ENCODE measurements around the gene CLEC2D. TPM values are rescaled to one million over a fixed set of nuclear protein-coding genes. Genes with fewer than 3 reads are reported as not detected.
A peak's percentile ranks its signal among the peaks of the same experiment; 100 is the strongest.
"Not testable (repeated sequence)": the region's sequence is repeated elsewhere in the genome, so short reads cannot be mapped to it uniquely, and the experiment has no call there.

The CLEC2D gene
- total and polyA plus RNA-seq, 4 experiments from 2014 or later = 241 to 297 (median 291) TPM

- DNase-seq; H3K27me3 Mint-ChIP-seq; H3K27ac ChIP-seq (ENCODE audit: low read depth, low read length); H3K27me3 ChIP-seq (ENCODE audit: insufficient read depth, low read length); H3K9me3 ChIP-seq (ENCODE audit: control insufficient read depth in 1 of 2, low read length in 2 of 2); H3K4me3 ChIP-seq (ENCODE audit: low read length in 2 of 2): not testable (repeated sequence)
- H3K36me3 ChIP-seq (ENCODE audit: insufficient read depth, low read length) = peaks cover 51% of the 10 kb centered on the region
- H3K4me1 Mint-ChIP-seq = peaks cover 57 to 83% (median 74%) of the 10 kb centered on the region in 4 donors
- H3K27ac Mint-ChIP-seq = peak overlapping the region in 5 of 7 donors; percentile 30 to 82 (median 80)
- peaks cover 77 to 79% of the 10 kb centered on the region in 2 donors for H3K36me3 Mint-ChIP-seq
- intact Hi-C loops (cut with micrococcal nuclease) = loop anchor here (5.0 kb wide), 1 partner anchor 36 kb away; no protein-coding TSS in a partner anchor
- peaks cover 83% of the 10 kb centered on the region for H3K4me1 ChIP-seq (ENCODE audit: insufficient read depth, low read length)
- peaks cover 0 to 41% (median 23%) of the 10 kb centered on the region in 8 donors for H3K9me3 Mint-ChIP-seq
- CTCF ChIA-PET (ENCODE audit: partially characterized antibody) = interaction anchor here (0.7 to 3.9 kb wide), 4 partner anchors 14 to 25 kb away, joined by 3 to 22 read pairs (median 3); no protein-coding TSS in a partner anchor
- peak overlapping the region; percentile 5 to 72 (median 36) for H3K4me3 Mint-ChIP-seq
- POLR2A ChIA-PET (ENCODE audit: partially characterized antibody) = interaction anchor here (0.6 to 20.4 kb wide), 7 partner anchors 9 to 75 kb away, joined by 3 to 850 read pairs (median 5); partner anchors contain the start of gene CLEC2D
Measured at GRCh38 chr12:9682949-9683348, 13.4 kb downstream of the CLEC2D start.

- H3K9me3 ChIP-seq (ENCODE audit: control insufficient read depth in 1 of 2, low read length in 2 of 2); intact Hi-C loops (cut with micrococcal nuclease); H3K27me3 Mint-ChIP-seq; H3K27me3 ChIP-seq (ENCODE audit: insufficient read depth, low read length); DNase-seq: not testable (repeated sequence)
- Mint-ChIP-seq H3K4me3 (peak overlapping the region in 7 of 8 donors; percentile 20 to 79 (median 66)), H3K9me3 (peaks cover 0 to 50% (median 32%) of the 10 kb centered on the region in 8 donors), H3K4me1 (peaks cover 45 to 73% (median 64%) of the 10 kb centered on the region in 4 donors), H3K27ac (peak overlapping the region in 4 of 7 donors; percentile 18 to 93 (median 82)), H3K36me3 (peaks cover 84 to 86% of the 10 kb centered on the region in 2 donors)
- Histone ChIP-seq H3K36me3 (ENCODE audit: insufficient read depth, low read length) (peaks cover 65% of the 10 kb centered on the region), H3K27ac (ENCODE audit: low read depth, low read length) (peak overlapping the region; percentile 3), H3K4me1 (ENCODE audit: insufficient read depth, low read length) (peaks cover 76% of the 10 kb centered on the region), H3K4me3 (ENCODE audit: low read length in 2 of 2) (peak overlapping the region in 1 of 2 donors; percentile 10)
- ChIA-PET POLR2A (ENCODE audit: partially characterized antibody) (interaction anchor here (0.9 to 20.4 kb wide), 8 partner anchors 8 to 90 kb away, joined by 3 to 850 read pairs (median 12); partner anchors contain the start of gene CLEC2D), CTCF (ENCODE audit: partially characterized antibody) (interaction anchor here (0.6 to 3.5 kb wide), 5 partner anchors 9 to 46 kb away, joined by 3 to 15 read pairs (median 5); no protein-coding TSS in a partner anchor)
Measured at GRCh38 chr12:9685366-9685765, 15.9 kb downstream of the CLEC2D start.

GRCh38 chr12:9685915-9686314 lies 16.4 kb downstream of the CLEC2D start:
- no peaks in the 10 kb centered on the region for H3K27me3 Mint-ChIP-seq
- Histone ChIP-seq H3K27me3 (ENCODE audit: insufficient read depth, low read length) (no peaks in the 10 kb centered on the region), H3K4me3 (ENCODE audit: low read length in 2 of 2) (peak overlapping the region in 1 of 2 donors; percentile 10), H3K27ac (ENCODE audit: low read depth, low read length) (peak overlapping the region; percentile 3), H3K4me1 (ENCODE audit: insufficient read depth, low read length) (peaks cover 74% of the 10 kb centered on the region), H3K9me3 (ENCODE audit: control insufficient read depth in 1 of 2, low read length in 2 of 2) (no peaks in the 10 kb centered on the region), H3K36me3 (ENCODE audit: insufficient read depth, low read length) (peaks cover 64% of the 10 kb centered on the region)
- peaks cover 0 to 45% (median 29%) of the 10 kb centered on the region in 8 donors for H3K9me3 Mint-ChIP-seq
- no peak for DNase-seq
- H3K4me3 Mint-ChIP-seq = peak overlapping the region in 7 of 8 donors; percentile 20 to 73 (median 66)
- H3K36me3 Mint-ChIP-seq = peaks cover 84 to 86% of the 10 kb centered on the region in 2 donors
- POLR2A ChIA-PET (ENCODE audit: partially characterized antibody) = interaction anchor here (1.1 to 20.4 kb wide), 7 partner anchors 8 to 90 kb away, joined by 3 to 850 read pairs (median 19); partner anchors contain the start of genes CD69 and CLEC2D
- CTCF ChIA-PET (ENCODE audit: partially characterized antibody) = interaction anchor here (1.8 to 3.5 kb wide), 2 partner anchors 13 to 22 kb away, joined by 6 to 15 read pairs; no protein-coding TSS in a partner anchor
- H3K4me1 Mint-ChIP-seq = peaks cover 46 to 69% (median 63%) of the 10 kb centered on the region in 4 donors
- peak overlapping the region; percentile 47 to 92 (median 83) for H3K27ac Mint-ChIP-seq
- intact Hi-C loops (cut with micrococcal nuclease) = loop anchor here (2.0 kb wide), 2 partner anchors 13 to 15 kb away; no protein-coding TSS in a partner anchor

GRCh38 chr12:9687228-9687627 lies 17.7 kb downstream of the CLEC2D start:
- intact Hi-C loops (cut with micrococcal nuclease) = loop anchor here (1.0 to 2.0 kb wide), 3 partner anchors 14 to 20 kb away; no protein-coding TSS in a partner anchor
- H3K36me3 ChIP-seq (ENCODE audit: insufficient read depth, low read length) = peaks cover 62% of the 10 kb centered on the region
- Mint-ChIP-seq H3K9me3 (peaks cover 0 to 39% (median 25%) of the 10 kb centered on the region in 8 donors), H3K4me1 (peaks cover 45 to 72% (median 65%) of the 10 kb centered on the region in 4 donors), H3K36me3 (peaks cover 84 to 90% of the 10 kb centered on the region in 2 donors), H3K27ac (peak overlapping the region in 6 of 7 donors; percentile 29 to 83 (median 64)), H3K4me3 (peak overlapping the region in 5 of 8 donors; percentile 10 to 54 (median 44)), H3K27me3 (no peaks in the 10 kb centered on the region)
- peaks cover 73% of the 10 kb centered on the region for H3K4me1 ChIP-seq (ENCODE audit: insufficient read depth, low read length)
- no peaks in the 10 kb centered on the region for H3K9me3 ChIP-seq (ENCODE audit: control insufficient read depth in 1 of 2, low read length in 2 of 2)
- CTCF ChIA-PET (ENCODE audit: partially characterized antibody) = interaction anchor here (1.0 to 3.9 kb wide), 9 partner anchors 12 to 111 kb away, joined by 3 to 32 read pairs (median 4); no protein-coding TSS in a partner anchor
- POLR2A ChIA-PET (ENCODE audit: partially characterized antibody) = interaction anchor here (0.9 to 20.4 kb wide), 9 partner anchors 10 to 74 kb away, joined by 3 to 850 read pairs (median 9); partner anchors contain the start of genes CD69 and CLEC2D
- H3K4me3 ChIP-seq (ENCODE audit: low read length in 2 of 2) = no peak overlapping the region
- H3K27ac ChIP-seq (ENCODE audit: low read depth, low read length) = no peak overlapping the region
- DNase-seq = peak in 1 of 5 donors; percentile 50
- no peaks in the 10 kb centered on the region for H3K27me3 ChIP-seq (ENCODE audit: insufficient read depth, low read length)

- POLR2A ChIA-PET (ENCODE audit: partially characterized antibody) = interaction anchor here (1.2 kb wide), 1 partner anchor 9 kb away, joined by 4 read pairs; no protein-coding TSS in a partner anchor
- H3K27ac Mint-ChIP-seq = peak overlapping the region in 3 of 7 donors; percentile 13 to 37 (median 27)
- no peak for DNase-seq
- Histone ChIP-seq H3K36me3 (ENCODE audit: insufficient read depth, low read length) (peaks cover 67% of the 10 kb centered on the region), H3K9me3 (ENCODE audit: control insufficient read depth in 1 of 2, low read length in 2 of 2) (no peaks in the 10 kb centered on the region), H3K4me1 (ENCODE audit: insufficient read depth, low read length) (peaks cover 26% of the 10 kb centered on the region), H3K27ac (ENCODE audit: low read depth, low read length) (no peak overlapping the region), H3K4me3 (ENCODE audit: low read length in 2 of 2) (no peak overlapping the region), H3K27me3 (ENCODE audit: insufficient read depth, low read length) (no peaks in the 10 kb centered on the region)
- no peak overlapping the region for H3K4me3 Mint-ChIP-seq
- H3K4me1 Mint-ChIP-seq = peaks cover 16 to 47% (median 30%) of the 10 kb centered on the region in 4 donors
- peaks cover 87 to 89% of the 10 kb centered on the region in 2 donors for H3K36me3 Mint-ChIP-seq
- intact Hi-C loops (cut with micrococcal nuclease) = no loop called here
- CTCF ChIA-PET (ENCODE audit: partially characterized antibody) = interaction anchor here (1.0 to 1.9 kb wide), 3 partner anchors 9 to 37 kb away, joined by 3 to 10 read pairs (median 4); no protein-coding TSS in a partner anchor
- peaks cover 0 to 52% (median 34%) of the 10 kb centered on the region in 8 donors for H3K9me3 Mint-ChIP-seq
- no peaks in the 10 kb centered on the region for H3K27me3 Mint-ChIP-seq
Measured at GRCh38 chr12:9692909-9693308, 23.4 kb downstream of the CLEC2D start.

GRCh38 chr12:9694241-9694640 lies 24.7 kb downstream of the CLEC2D start:
- Histone ChIP-seq H3K4me3 (ENCODE audit: low read length in 2 of 2) (no peak overlapping the region), H3K9me3 (ENCODE audit: control insufficient read depth in 1 of 2, low read length in 2 of 2) (no peaks in the 10 kb centered on the region), H3K36me3 (ENCODE audit: insufficient read depth, low read length) (peaks cover 54% of the 10 kb centered on the region), H3K27me3 (ENCODE audit: insufficient read depth, low read length) (no peaks in the 10 kb centered on the region), H3K4me1 (ENCODE audit: insufficient read depth, low read length) (peaks cover 23% of the 10 kb centered on the region), H3K27ac (ENCODE audit: low read depth, low read length) (no peak overlapping the region)
- no peak overlapping the region for H3K4me3 Mint-ChIP-seq
- no peak for DNase-seq
- ChIA-PET POLR2A (ENCODE audit: partially characterized antibody) (interaction anchor here (1.0 to 1.5 kb wide), 5 partner anchors 8 to 47 kb away, joined by 3 to 5 read pairs (median 4); no protein-coding TSS in a partner anchor), CTCF (ENCODE audit: partially characterized antibody) (interaction anchor here (1.0 to 1.9 kb wide), 5 partner anchors 10 to 74 kb away, joined by 3 to 10 read pairs (median 3); no protein-coding TSS in a partner anchor)
- peaks cover 0 to 56% (median 41%) of the 10 kb centered on the region in 8 donors for H3K9me3 Mint-ChIP-seq
- H3K36me3 Mint-ChIP-seq = peaks cover 83 to 93% of the 10 kb centered on the region in 2 donors
- peak overlapping the region in 4 of 7 donors; percentile 24 to 48 (median 40) for H3K27ac Mint-ChIP-seq
- peaks cover 22 to 54% (median 32%) of the 10 kb centered on the region in 4 donors for H3K4me1 Mint-ChIP-seq
- intact Hi-C loops (cut with micrococcal nuclease) = no loop called here
- H3K27me3 Mint-ChIP-seq = no peaks in the 10 kb centered on the region
